Loucy (cell line): ENCODE results near the gene TDP1.

ENCODE experiments used
- EZH2phosphoT487 ChIP-seq: fragments of 200-600 bp; IDR thresholded peaks from 2 replicates; pipeline ENCODE4 v1.6.1; 2018; ENCODE audit warnings: antibody characterized with exemption, mild to moderate bottlenecking, moderate library complexity, borderline replicate concordance
- TF ChIP-seq, protein P1 (sequence below): fragments of 200-600 bp; sonication (generic); conservative IDR thresholded peaks from 2 replicates; pipeline ENCODE4 v1.5.1; 2014; ENCODE audit warnings: mild to moderate bottlenecking, antibody characterized with exemption, low read length

DNA sequence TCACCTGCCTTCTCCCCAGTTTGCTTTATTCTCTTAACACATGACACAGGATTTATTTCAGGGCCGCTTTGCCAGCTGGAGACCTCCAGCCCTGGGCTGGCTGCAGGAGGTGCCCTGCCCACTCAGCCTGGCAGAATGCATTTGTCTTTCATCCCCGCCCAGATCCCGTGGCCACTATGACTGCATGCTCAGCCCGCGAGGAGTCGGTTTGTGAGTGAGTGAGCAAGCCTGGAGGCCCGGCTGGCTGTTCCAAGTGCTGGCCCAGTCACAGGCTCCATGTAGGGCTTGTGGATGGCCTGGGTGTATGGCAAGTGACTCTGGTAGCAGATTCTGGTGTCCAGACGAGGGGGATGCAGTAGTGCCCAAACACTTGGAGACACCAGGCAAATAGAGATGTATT, 2.1 kb downstream of the TDP1 start:
- TF ChIP-seq, protein P1, sequence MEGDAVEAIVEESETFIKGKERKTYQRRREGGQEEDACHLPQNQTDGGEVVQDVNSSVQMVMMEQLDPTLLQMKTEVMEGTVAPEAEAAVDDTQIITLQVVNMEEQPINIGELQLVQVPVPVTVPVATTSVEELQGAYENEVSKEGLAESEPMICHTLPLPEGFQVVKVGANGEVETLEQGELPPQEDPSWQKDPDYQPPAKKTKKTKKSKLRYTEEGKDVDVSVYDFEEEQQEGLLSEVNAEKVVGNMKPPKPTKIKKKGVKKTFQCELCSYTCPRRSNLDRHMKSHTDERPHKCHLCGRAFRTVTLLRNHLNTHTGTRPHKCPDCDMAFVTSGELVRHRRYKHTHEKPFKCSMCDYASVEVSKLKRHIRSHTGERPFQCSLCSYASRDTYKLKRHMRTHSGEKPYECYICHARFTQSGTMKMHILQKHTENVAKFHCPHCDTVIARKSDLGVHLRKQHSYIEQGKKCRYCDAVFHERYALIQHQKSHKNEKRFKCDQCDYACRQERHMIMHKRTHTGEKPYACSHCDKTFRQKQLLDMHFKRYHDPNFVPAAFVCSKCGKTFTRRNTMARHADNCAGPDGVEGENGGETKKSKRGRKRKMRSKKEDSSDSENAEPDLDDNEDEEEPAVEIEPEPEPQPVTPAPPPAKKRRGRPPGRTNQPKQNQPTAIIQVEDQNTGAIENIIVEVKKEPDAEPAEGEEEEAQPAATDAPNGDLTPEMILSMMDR = no peak
- no peak for TF ChIP-seq EZH2phosphoT487
